Panc1 (cell line): ENCODE results near the gene TRIM60. TPM values are rescaled to one million over a fixed set of nuclear protein-coding genes. Genes with fewer than 3 reads are reported as not detected.
"Not testable (repeated sequence)": the region's sequence is repeated elsewhere in the genome, so short reads cannot be mapped to it uniquely, and the experiment has no call there.

ENCODE experiments used
- ATAC-seq: fragments of 200-7000 bp; cut with Tn5 transposase; 2 replicates; pipeline ENCODE4 v1.9.1; 2020; ENCODE audit warnings: mild to moderate bottlenecking, moderate library complexity
- BruUV-seq: library from RNA; stranded (reverse); fragments of 400-500 nt; replicated peaks from 2 replicates; lab custom pipeline; 2021; lab: Mats Ljungman, UMichigan
- CTCF ChIA-PET: fragments of 300-600 bp; sonication (Branson Sonifier 250); formaldehyde crosslinking; loops from one replicate; lab custom pipeline; 2022; ENCODE audit warnings: antibody characterized with exemption; lab: Charles Lee
- POLR2A ChIA-PET: fragments of 300-600 bp; sonication (Branson Sonifier 250); formaldehyde crosslinking; loops from one replicate; lab custom pipeline; 2022; ENCODE audit warnings: antibody characterized with exemption; lab: Charles Lee
- DNase-seq: peaks from one replicate; pipeline ENCODE4 v3.0.0-alpha.2; 2010; ENCODE audit warnings: low read depth, low spot score
- H3K27ac ChIP-seq: 2 replicates; pipeline ENCODE4 v1.5.1; 2011; ENCODE audit warnings: mild to moderate bottlenecking, low read length, inconsistent platforms
- H3K27me3 ChIP-seq: fragments of 200-500 bp; sonication (Bioruptor generic); 2 replicates; pipeline ENCODE4 v1.6.0; 2014; ENCODE audit warnings: low read length, inconsistent platforms; ENCODE audit not compliant: control insufficient read depth, insufficient read depth
- H3K36me3 ChIP-seq: fragments of 200-500 bp; sonication (Bioruptor generic); 2 replicates; pipeline ENCODE4 v1.5.1; 2014; ENCODE audit warnings: inconsistent platforms, mild to moderate bottlenecking, low read length, moderate library complexity; ENCODE audit not compliant: control insufficient read depth, insufficient read depth
- H3K4me1 ChIP-seq: 2 replicates; pipeline ENCODE4 v1.5.1; 2011; ENCODE audit warnings: inconsistent platforms, mild to moderate bottlenecking, low read length, moderate library complexity; ENCODE audit not compliant: control insufficient read depth, insufficient read depth
- H3K4me3 ChIP-seq, 2 experiments: 2 replicates each; pipeline ENCODE4 v1.5.1; 2011 to 2012; ENCODE audit warnings: low read depth in 2 of 2, low read length in 2 of 2, mild to moderate bottlenecking in 2 of 2, inconsistent platforms in 1 of 2, moderate library complexity in 1 of 2
- H3K9me3 ChIP-seq: fragments of 200-500 bp; sonication (Bioruptor generic); 2 replicates; pipeline ENCODE4 v1.5.1; 2014; ENCODE audit warnings: low read depth, mild to moderate bottlenecking, inconsistent platforms, low read length, moderate library complexity; ENCODE audit not compliant: control insufficient read depth, insufficient read depth
- CTCF ChIP-seq: fragments of 450-650 bp; IDR thresholded peaks from 2 replicates; pipeline ENCODE4 v1.5.1; 2017; ENCODE audit warnings: mild to moderate bottlenecking
- POLR2AphosphoS5 ChIP-seq: IDR thresholded peaks from 2 replicates; pipeline ENCODE4 v1.6.1; 2012; ENCODE audit warnings: mild to moderate bottlenecking, low read depth, low read length, moderate library complexity
- REST ChIP-seq, 2 experiments: IDR thresholded peaks; 2 replicates each; pipeline ENCODE4 v1.6.1; 2011 to 2012; ENCODE audit warnings: low read depth in 2 of 2, control low read depth in 1 of 2, low read length in 1 of 2, mild to moderate bottlenecking in 1 of 2, moderate library complexity in 1 of 2; ENCODE audit not compliant: insufficient read depth in 1 of 2
- SIN3A ChIP-seq: IDR thresholded peaks from 2 replicates; pipeline ENCODE4 v1.6.1; 2012; ENCODE audit warnings: low read depth, mild to moderate bottlenecking, low read length, moderate library complexity, borderline replicate concordance; ENCODE audit not compliant: insufficient read depth
- TCF7L2 ChIP-seq: IDR thresholded peaks from 2 replicates; pipeline ENCODE4 v1.6.1; 2011; ENCODE audit warnings: mild to moderate bottlenecking, low read depth, low read length, inconsistent platforms
- in situ Hi-C: cut with HindIII; loops from 2 replicates; pipeline ENCODE4 v1.10.0; 2016; ENCODE audit warnings: low sequenced_read_pairs, low pct_unique_long_range_greater_than_20kb
- intact Hi-C: fragments of 100-400 bp; cut with micrococcal nuclease; formaldehyde crosslinking; loops from one replicate; pipeline ENCODE4 v1.10.0; 2022; ENCODE audit not compliant: unreplicated experiment
- total RNA-seq: library from RNA; stranded (reverse); gene quantifications from one replicate; pipeline ENCODE4 v1.2.1, GENCODE V29; 2021; ENCODE audit not compliant: unreplicated experiment

Gene TRIM60
- total RNA-seq, 1 experiment from 2014 or later = not detected

- BruUV-seq = no TSS peak
- no peak for ATAC-seq
- intact Hi-C loops = no loop called here
- CTCF ChIA-PET = no interaction called here
- no peaks in the 10 kb centered on the region for H3K27me3 ChIP-seq
- no peaks in the 10 kb centered on the region for H3K36me3 ChIP-seq
- no peaks in the 10 kb centered on the region for H3K9me3 ChIP-seq
- no peak for TF ChIP-seq TCF7L2
- no peak for TF ChIP-seq REST (IDR thresholded peaks at IDR 0.05; ENCODE audit: insufficient read depth in 1 of 2, low read depth in 2 of 2, low read length in 1 of 2)
- TF ChIP-seq CTCF = no peak
- TF ChIP-seq POLR2AphosphoS5 = no peak
- TF ChIP-seq SIN3A = no peak
- H3K27ac ChIP-seq = no peak overlapping the region
- no peaks in the 10 kb centered on the region for H3K4me1 ChIP-seq
- DNase-seq = no peak
- no peak overlapping the region for H3K4me3 ChIP-seq
- POLR2A ChIA-PET = no interaction called here
- in situ Hi-C loops = no loop called here
These were observed 47.7 kb downstream of the TRIM60 start for GRCh38 chr4:165079476-165079875.

GRCh38 chr4:165084787-165085186, 53.0 kb downstream of the TRIM60 start:
- DNase-seq, H3K27ac ChIP-seq, CTCF ChIA-PET, H3K4me1 ChIP-seq, H3K4me3 ChIP-seq, POLR2A ChIA-PET, H3K9me3 ChIP-seq, ATAC-seq, H3K27me3 ChIP-seq, H3K36me3 ChIP-seq, BruUV-seq, intact Hi-C loops, in situ Hi-C loops: not testable (repeated sequence)

GRCh38 chr4:165085946-165086345, 54.1 kb downstream of the TRIM60 start:
- in situ Hi-C loops = no loop called here
- intact Hi-C loops = no loop called here
- Histone ChIP-seq H3K36me3 (no peaks in the 10 kb centered on the region), H3K4me1 (no peaks in the 10 kb centered on the region), H3K4me3 (no peak overlapping the region), H3K27ac (no peak overlapping the region), H3K27me3 (no peaks in the 10 kb centered on the region), H3K9me3 (no peaks in the 10 kb centered on the region)
- CTCF ChIA-PET = no interaction called here
- no TSS peak for BruUV-seq
- DNase-seq (no peak), ATAC-seq (no peak)
- TF ChIP-seq TCF7L2 (no peak), SIN3A (no peak), REST (IDR thresholded peaks at IDR 0.05; ENCODE audit: insufficient read depth in 1 of 2, low read depth in 2 of 2, low read length in 1 of 2) (no peak), POLR2AphosphoS5 (no peak)
- POLR2A ChIA-PET = no interaction called here
